ENCODE data around the gene PER3.

The PER3 gene

DNA sequence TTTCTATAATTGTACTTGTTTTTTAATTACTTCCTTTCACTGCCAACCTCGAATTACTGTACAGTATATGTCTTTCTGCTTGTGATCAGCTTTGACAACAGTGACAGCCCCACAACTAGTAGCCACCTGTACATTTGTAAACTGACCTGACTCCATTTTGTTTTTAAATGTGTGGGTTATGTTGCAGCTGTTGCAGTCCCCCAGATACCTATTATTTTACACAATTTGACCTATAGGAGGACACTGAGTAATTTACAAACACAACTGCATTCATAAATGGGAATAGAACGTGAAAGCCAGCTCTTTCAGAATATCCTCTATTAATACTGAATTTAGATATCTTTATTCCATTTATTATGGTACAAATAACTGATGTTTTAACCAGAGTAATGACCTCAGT, 15.5 kb upstream of the PER3 start:
- Histone ChIP-seq H3K27ac (ENCODE audit: extremely low read depth, low read depth, low read length) (no peak overlapping the region), H3K4me3 (ENCODE audit: low read depth, low read length) (no peak overlapping the region), H3K4me1 (ENCODE audit: control insufficient read depth, insufficient read depth, low read length) (no peaks in the 10 kb centered on the region), H3K36me3 (ENCODE audit: control insufficient read depth in 2 of 2, insufficient read depth in 1 of 2, low read length in 2 of 2) (peaks cover 0 to 9% of the 10 kb centered on the region in 2 experiments; a peak in 1 of 3 replicates), H3K9me3 (ENCODE audit: control insufficient read depth, insufficient read depth, low read depth, low read length) (no peaks in the 10 kb centered on the region)
- TF ChIP-seq, protein P1, sequence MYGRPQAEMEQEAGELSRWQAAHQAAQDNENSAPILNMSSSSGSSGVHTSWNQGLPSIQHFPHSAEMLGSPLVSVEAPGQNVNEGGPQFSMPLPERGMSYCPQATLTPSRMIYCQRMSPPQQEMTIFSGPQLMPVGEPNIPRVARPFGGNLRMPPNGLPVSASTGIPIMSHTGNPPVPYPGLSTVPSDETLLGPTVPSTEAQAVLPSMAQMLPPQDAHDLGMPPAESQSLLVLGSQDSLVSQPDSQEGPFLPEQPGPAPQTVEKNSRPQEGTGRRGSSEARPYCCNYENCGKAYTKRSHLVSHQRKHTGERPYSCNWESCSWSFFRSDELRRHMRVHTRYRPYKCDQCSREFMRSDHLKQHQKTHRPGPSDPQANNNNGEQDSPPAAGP (tag by site-specific recombination; IDR thresholded peaks at IDR 0.05): no peak
- TF ChIP-seq ZNF777 (tag by site-specific recombination; IDR thresholded peaks at IDR 0.05; ENCODE audit: borderline replicate concordance) (no peak), FEZF1 (tag by site-specific recombination; IDR thresholded peaks at IDR 0.05) (no peak), ZNF629 (tag by site-specific recombination; IDR thresholded peaks at IDR 0.05) (no peak), ZNF174 (tag by site-specific recombination; IDR thresholded peaks at IDR 0.05) (no peak), ZNF311 (tag by site-specific recombination; IDR thresholded peaks at IDR 0.05; ENCODE audit: borderline replicate concordance) (no peak), MEIS1 (CRISPR knock-in tag; IDR thresholded peaks at IDR 0.05; ENCODE audit: borderline replicate concordance) (no peak), HOXD13 (CRISPR knock-in tag; IDR thresholded peaks at IDR 0.05; ENCODE audit: borderline replicate concordance) (no peak)
- TF ChIP-seq, protein P2, sequence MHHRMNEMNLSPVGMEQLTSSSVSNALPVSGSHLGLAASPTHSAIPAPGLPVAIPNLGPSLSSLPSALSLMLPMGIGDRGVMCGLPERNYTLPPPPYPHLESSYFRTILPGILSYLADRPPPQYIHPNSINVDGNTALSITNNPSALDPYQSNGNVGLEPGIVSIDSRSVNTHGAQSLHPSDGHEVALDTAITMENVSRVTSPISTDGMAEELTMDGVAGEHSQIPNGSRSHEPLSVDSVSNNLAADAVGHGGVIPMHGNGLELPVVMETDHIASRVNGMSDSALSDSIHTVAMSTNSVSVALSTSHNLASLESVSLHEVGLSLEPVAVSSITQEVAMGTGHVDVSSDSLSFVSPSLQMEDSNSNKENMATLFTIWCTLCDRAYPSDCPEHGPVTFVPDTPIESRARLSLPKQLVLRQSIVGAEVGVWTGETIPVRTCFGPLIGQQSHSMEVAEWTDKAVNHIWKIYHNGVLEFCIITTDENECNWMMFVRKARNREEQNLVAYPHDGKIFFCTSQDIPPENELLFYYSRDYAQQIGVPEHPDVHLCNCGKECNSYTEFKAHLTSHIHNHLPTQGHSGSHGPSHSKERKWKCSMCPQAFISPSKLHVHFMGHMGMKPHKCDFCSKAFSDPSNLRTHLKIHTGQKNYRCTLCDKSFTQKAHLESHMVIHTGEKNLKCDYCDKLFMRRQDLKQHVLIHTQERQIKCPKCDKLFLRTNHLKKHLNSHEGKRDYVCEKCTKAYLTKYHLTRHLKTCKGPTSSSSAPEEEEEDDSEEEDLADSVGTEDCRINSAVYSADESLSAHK (tag by site-specific recombination; IDR thresholded peaks at IDR 0.05): no peak
- TF ChIP-seq, protein P3, sequence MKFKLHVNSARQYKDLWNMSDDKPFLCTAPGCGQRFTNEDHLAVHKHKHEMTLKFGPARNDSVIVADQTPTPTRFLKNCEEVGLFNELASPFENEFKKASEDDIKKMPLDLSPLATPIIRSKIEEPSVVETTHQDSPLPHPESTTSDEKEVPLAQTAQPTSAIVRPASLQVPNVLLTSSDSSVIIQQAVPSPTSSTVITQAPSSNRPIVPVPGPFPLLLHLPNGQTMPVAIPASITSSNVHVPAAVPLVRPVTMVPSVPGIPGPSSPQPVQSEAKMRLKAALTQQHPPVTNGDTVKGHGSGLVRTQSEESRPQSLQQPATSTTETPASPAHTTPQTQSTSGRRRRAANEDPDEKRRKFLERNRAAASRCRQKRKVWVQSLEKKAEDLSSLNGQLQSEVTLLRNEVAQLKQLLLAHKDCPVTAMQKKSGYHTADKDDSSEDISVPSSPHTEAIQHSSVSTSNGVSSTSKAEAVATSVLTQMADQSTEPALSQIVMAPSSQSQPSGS (tag by site-specific recombination; IDR thresholded peaks at IDR 0.05; ENCODE audit: low read depth): no peak
- POLR2A ChIA-PET: interaction anchor here (0.5 kb wide), 1 partner anchor 1037 kb away, joined by 3 read pairs; no protein-coding TSS in a partner anchor
- CTCF ChIA-PET: interaction anchor here (0.7 to 10.0 kb wide), 3 partner anchors 15 to 1384 kb away, joined by 3 to 95 read pairs (median 29); no protein-coding TSS in a partner anchor

DNA sequence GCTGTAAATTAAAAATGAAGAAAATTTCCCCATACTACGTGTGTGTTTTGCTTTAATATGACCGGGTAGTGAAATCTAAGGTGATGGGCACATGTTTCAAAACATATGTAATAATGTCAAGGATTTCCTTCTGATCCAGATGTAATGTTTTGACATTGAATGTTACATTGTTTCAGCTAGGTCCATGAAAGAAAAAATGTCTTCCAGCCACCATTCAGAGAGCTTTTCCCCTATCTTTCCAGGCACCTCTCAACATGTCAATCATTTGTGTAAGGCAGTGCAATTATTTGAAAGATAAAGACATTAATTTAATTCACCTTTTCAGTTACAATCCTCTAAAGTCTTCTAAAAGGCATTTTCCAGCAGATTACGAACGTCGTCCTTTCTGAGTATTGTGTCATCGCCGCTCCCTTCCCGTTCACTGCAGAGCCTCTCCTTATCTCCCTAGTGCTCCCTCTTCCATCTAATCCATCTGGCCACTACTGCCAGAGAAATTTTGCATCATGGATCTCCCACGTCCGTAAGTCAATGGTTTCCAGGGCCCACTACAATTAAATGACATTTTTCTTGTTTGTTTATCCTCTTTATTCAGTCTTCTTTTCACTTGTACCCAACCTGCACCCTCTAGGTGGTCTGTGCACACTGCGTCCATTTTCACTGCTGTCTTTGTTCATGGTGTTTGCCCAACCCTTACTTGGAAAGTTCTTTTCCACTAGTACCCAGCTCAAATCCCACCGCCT, 14.2 kb upstream of the PER3 start:
- peak; percentile 57; the same call in 1 of the 2 replicates for TF ChIP-seq ZSCAN16 (tag by site-specific recombination; IDR thresholded peaks at IDR 0.05)
- TF ChIP-seq ZNF76 (tag by site-specific recombination; IDR thresholded peaks at IDR 0.05; ENCODE audit: borderline replicate concordance, low read depth): no peak
- no peak overlapping the region for H3K4me3 ChIP-seq (ENCODE audit: low read depth, low read length)
- H3K9me3 ChIP-seq (ENCODE audit: control insufficient read depth, insufficient read depth, low read depth, low read length): no peaks in the 10 kb centered on the region
- ChIA-PET POLR2A (no interaction called here), CTCF (interaction anchor here (1.1 to 10.0 kb wide), 4 partner anchors 11 to 132 kb away, joined by 3 to 95 read pairs (median 16); no protein-coding TSS in a partner anchor)
- H3K27ac ChIP-seq (ENCODE audit: extremely low read depth, low read depth, low read length): no peak overlapping the region
- H3K36me3 ChIP-seq (ENCODE audit: control insufficient read depth in 2 of 2, insufficient read depth in 1 of 2, low read length in 2 of 2): peaks cover 8 to 21% of the 10 kb centered on the region in 2 experiments; a peak in 2 of 3 replicates
- no peaks in the 10 kb centered on the region for H3K4me1 ChIP-seq (ENCODE audit: control insufficient read depth, insufficient read depth, low read length)

DNA sequence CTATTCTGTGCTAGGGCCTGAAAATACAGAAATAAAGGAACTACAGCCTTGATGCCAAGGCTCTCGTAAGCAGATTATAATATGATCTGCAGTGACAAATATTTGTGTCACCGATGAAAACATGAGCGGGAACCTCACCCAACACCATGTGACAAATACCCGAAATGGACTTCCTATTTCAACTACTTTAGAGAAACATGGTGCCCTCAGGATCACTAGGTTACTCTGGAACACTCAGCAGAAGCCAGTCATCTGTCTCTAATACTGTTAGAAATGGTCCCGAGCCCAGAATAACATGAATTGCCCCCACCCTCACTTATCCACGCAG, 13.5 kb upstream of the PER3 start:
- ChIA-PET POLR2A (no interaction called here), CTCF (no interaction called here)
- no peak overlapping the region for H3K27ac ChIP-seq (ENCODE audit: extremely low read depth, low read depth, low read length)
- no peaks in the 10 kb centered on the region for H3K9me3 ChIP-seq (ENCODE audit: control insufficient read depth, insufficient read depth, low read depth, low read length)
- peak overlapping the region; percentile 80 for H3K4me3 ChIP-seq (ENCODE audit: low read depth, low read length)
- H3K36me3 ChIP-seq (ENCODE audit: control insufficient read depth in 2 of 2, insufficient read depth in 1 of 2, low read length in 2 of 2): peaks cover 8 to 23% of the 10 kb centered on the region in 2 experiments; a peak in 2 of 3 replicates
- TF ChIP-seq ZNF24 (tag by site-specific recombination; IDR thresholded peaks at IDR 0.05) (no peak), ZNF354C (tag by site-specific recombination; IDR thresholded peaks at IDR 0.05; ENCODE audit: borderline replicate concordance, low read depth) (no peak), ZNF660 (tag by site-specific recombination; IDR thresholded peaks at IDR 0.05) (no peak), ZNF248 (tag by site-specific recombination; IDR thresholded peaks at IDR 0.05) (no peak), ZFP37 (tag by site-specific recombination; IDR thresholded peaks at IDR 0.05) (no peak), ZNF335 (tag by site-specific recombination; conservative IDR thresholded peaks at IDR 0.05) (peak; percentile 16; the same call in 1 of the 2 replicates)
- TF ChIP-seq, protein P4, sequence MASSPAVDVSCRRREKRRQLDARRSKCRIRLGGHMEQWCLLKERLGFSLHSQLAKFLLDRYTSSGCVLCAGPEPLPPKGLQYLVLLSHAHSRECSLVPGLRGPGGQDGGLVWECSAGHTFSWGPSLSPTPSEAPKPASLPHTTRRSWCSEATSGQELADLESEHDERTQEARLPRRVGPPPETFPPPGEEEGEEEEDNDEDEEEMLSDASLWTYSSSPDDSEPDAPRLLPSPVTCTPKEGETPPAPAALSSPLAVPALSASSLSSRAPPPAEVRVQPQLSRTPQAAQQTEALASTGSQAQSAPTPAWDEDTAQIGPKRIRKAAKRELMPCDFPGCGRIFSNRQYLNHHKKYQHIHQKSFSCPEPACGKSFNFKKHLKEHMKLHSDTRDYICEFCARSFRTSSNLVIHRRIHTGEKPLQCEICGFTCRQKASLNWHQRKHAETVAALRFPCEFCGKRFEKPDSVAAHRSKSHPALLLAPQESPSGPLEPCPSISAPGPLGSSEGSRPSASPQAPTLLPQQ (tag by site-specific recombination; IDR thresholded peaks at IDR 0.05): no peak
- no peaks in the 10 kb centered on the region for H3K4me1 ChIP-seq (ENCODE audit: control insufficient read depth, insufficient read depth, low read length)

All from HEK293 (cell line).